Measurements from ENCODE around the gene CTNND2. TPM values are rescaled to one million over a fixed set of nuclear protein-coding genes. Genes with fewer than 3 reads are reported as not detected.

Gene CTNND2
- total and polyA plus RNA-seq, 4 donors: 0.05 to 0.50 (median 0.27) TPM

GRCh38 chr5:11105696-11106095, 798.5 kb downstream of the CTNND2 start:
- Histone ChIP-seq H3K9me3 (ENCODE audit: control insufficient read depth in 4 of 4, low read length in 3 of 4) (no peaks in the 10 kb centered on the region), H3K27me3 (ENCODE audit: control insufficient read depth in 4 of 4, insufficient read depth in 4 of 4, low read length in 3 of 4) (no peaks in the 10 kb centered on the region), H3K36me3 (ENCODE audit: control insufficient read depth in 4 of 4, insufficient read depth in 3 of 4, low read depth in 1 of 4, low read length in 3 of 4) (no peaks in the 10 kb centered on the region), H3K4me3 (ENCODE audit: low read depth in 1 of 3, low read length in 3 of 3) (no peak overlapping the region), H3K9ac (ENCODE audit: low read depth in 1 of 2, low read length in 2 of 2) (no peak overlapping the region), H3K4me1 (ENCODE audit: control insufficient read depth in 4 of 4, insufficient read depth in 4 of 4, low read length in 3 of 4) (no peaks in the 10 kb centered on the region), H3K27ac (ENCODE audit: low read depth in 1 of 2, low read length in 2 of 2) (no peak overlapping the region)
- TF ChIP-seq NR2F2 (IDR thresholded peaks at IDR 0.05) (no peak), RXRA (IDR thresholded peaks at IDR 0.05) (no peak)
- DNase-seq (ENCODE audit: low spot score): no peak
- WGBS: 90% methylated on average over 8 of the region's 8 CpGs

- Histone ChIP-seq H3K36me3 (ENCODE audit: control insufficient read depth in 4 of 4, insufficient read depth in 3 of 4, low read depth in 1 of 4, low read length in 3 of 4) (no peaks in the 10 kb centered on the region), H3K4me3 (ENCODE audit: low read depth in 1 of 3, low read length in 3 of 3) (no peak overlapping the region), H3K27me3 (ENCODE audit: control insufficient read depth in 4 of 4, insufficient read depth in 4 of 4, low read length in 3 of 4) (no peaks in the 10 kb centered on the region), H3K9me3 (ENCODE audit: control insufficient read depth in 4 of 4, low read length in 3 of 4) (no peaks in the 10 kb centered on the region), H3K4me1 (ENCODE audit: control insufficient read depth in 4 of 4, insufficient read depth in 4 of 4, low read length in 3 of 4) (no peaks in the 10 kb centered on the region), H3K27ac (ENCODE audit: low read depth in 1 of 2, low read length in 2 of 2) (no peak overlapping the region), H3K9ac (ENCODE audit: low read depth in 1 of 2, low read length in 2 of 2) (no peak overlapping the region)
- TF ChIP-seq FOXA1 (IDR thresholded peaks at IDR 0.05) (no peak), SP1 (IDR thresholded peaks at IDR 0.05) (no peak), HNF4G (IDR thresholded peaks at IDR 0.05) (no peak), RXRA (IDR thresholded peaks at IDR 0.05) (no peak), RAD21 (IDR thresholded peaks at IDR 0.05) (no peak), GABPA (IDR thresholded peaks at IDR 0.05 in 1 of 2, conservative IDR thresholded peaks at IDR 0.05 in 1 of 2) (no peak), MAX (IDR thresholded peaks at IDR 0.05) (no peak), TAF1 (conservative IDR thresholded peaks at IDR 0.05) (no peak), HNF4A (conservative IDR thresholded peaks at IDR 0.05) (no peak), NR2F2 (IDR thresholded peaks at IDR 0.05) (no peak), JUND (IDR thresholded peaks at IDR 0.05) (no peak), EGR1 (IDR thresholded peaks at IDR 0.05; ENCODE audit: low read depth in 2 of 2) (no peak), FOXA2 (IDR thresholded peaks at IDR 0.05) (no peak), YY1 (IDR thresholded peaks at IDR 0.05) (no peak), CTCF (IDR thresholded peaks at IDR 0.05; ENCODE audit: low read depth, low read length, missing input control) (no peak)
- TF ChIP-seq, protein P1, sequence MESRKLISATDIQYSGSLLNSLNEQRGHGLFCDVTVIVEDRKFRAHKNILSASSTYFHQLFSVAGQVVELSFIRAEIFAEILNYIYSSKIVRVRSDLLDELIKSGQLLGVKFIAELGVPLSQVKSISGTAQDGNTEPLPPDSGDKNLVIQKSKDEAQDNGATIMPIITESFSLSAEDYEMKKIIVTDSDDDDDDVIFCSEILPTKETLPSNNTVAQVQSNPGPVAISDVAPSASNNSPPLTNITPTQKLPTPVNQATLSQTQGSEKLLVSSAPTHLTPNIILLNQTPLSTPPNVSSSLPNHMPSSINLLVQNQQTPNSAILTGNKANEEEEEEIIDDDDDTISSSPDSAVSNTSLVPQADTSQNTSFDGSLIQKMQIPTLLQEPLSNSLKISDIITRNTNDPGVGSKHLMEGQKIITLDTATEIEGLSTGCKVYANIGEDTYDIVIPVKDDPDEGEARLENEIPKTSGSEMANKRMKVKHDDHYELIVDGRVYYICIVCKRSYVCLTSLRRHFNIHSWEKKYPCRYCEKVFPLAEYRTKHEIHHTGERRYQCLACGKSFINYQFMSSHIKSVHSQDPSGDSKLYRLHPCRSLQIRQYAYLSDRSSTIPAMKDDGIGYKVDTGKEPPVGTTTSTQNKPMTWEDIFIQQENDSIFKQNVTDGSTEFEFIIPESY (IDR thresholded peaks at IDR 0.05): no peak
- TF ChIP-seq, protein P2, sequence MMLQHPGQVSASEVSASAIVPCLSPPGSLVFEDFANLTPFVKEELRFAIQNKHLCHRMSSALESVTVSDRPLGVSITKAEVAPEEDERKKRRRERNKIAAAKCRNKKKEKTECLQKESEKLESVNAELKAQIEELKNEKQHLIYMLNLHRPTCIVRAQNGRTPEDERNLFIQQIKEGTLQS (IDR thresholded peaks at IDR 0.05): no peak
- TF ChIP-seq, protein P3, sequence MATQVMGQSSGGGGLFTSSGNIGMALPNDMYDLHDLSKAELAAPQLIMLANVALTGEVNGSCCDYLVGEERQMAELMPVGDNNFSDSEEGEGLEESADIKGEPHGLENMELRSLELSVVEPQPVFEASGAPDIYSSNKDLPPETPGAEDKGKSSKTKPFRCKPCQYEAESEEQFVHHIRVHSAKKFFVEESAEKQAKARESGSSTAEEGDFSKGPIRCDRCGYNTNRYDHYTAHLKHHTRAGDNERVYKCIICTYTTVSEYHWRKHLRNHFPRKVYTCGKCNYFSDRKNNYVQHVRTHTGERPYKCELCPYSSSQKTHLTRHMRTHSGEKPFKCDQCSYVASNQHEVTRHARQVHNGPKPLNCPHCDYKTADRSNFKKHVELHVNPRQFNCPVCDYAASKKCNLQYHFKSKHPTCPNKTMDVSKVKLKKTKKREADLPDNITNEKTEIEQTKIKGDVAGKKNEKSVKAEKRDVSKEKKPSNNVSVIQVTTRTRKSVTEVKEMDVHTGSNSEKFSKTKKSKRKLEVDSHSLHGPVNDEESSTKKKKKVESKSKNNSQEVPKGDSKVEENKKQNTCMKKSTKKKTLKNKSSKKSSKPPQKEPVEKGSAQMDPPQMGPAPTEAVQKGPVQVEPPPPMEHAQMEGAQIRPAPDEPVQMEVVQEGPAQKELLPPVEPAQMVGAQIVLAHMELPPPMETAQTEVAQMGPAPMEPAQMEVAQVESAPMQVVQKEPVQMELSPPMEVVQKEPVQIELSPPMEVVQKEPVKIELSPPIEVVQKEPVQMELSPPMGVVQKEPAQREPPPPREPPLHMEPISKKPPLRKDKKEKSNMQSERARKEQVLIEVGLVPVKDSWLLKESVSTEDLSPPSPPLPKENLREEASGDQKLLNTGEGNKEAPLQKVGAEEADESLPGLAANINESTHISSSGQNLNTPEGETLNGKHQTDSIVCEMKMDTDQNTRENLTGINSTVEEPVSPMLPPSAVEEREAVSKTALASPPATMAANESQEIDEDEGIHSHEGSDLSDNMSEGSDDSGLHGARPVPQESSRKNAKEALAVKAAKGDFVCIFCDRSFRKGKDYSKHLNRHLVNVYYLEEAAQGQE (IDR thresholded peaks at IDR 0.05): no peak
- whole genome bisulfite sequencing: 87% methylated on average over 9 of the region's 9 CpGs
- DNase-seq (ENCODE audit: low spot score): no peak
Observed at GRCh38 chr5:11104651-11105112, 799.6 kb downstream of the CTNND2 start.
